ENCODE measurements around the gene POU2AF1. TPM values are rescaled to one million over a fixed set of nuclear protein-coding genes. Genes with fewer than 3 reads are reported as not detected.

POU2AF1 gene
- total RNA-seq, 1 experiment from 2014 or later = 0.22 TPM

DNA sequence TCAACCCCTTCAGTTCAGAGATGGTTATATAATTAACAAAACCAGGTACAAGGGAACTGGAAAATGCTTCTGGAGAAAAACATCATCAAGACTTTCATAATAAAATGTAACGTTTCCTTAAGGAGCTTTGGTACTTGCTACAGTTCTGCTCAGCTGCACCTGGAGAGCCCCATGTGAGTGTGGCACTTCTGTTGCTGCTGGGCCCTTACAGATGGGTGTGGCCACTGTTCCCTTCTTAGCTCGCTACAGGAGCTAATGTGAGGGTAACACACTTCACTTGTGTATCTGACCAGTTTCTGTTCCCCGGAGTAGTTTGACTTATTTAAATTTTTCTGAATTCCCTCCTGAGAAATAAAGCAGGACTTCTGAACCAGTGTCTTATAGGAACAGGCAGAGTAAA lies 76.8 kb downstream of the POU2AF1 start (continued):
- TF ChIP-seq, protein P1, sequence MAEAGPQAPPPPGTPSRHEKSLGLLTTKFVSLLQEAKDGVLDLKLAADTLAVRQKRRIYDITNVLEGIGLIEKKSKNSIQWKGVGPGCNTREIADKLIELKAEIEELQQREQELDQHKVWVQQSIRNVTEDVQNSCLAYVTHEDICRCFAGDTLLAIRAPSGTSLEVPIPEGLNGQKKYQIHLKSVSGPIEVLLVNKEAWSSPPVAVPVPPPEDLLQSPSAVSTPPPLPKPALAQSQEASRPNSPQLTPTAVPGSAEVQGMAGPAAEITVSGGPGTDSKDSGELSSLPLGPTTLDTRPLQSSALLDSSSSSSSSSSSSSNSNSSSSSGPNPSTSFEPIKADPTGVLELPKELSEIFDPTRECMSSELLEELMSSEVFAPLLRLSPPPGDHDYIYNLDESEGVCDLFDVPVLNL (CRISPR knock-in tag; IDR thresholded peaks at IDR 0.05; ENCODE audit: borderline replicate concordance, low read depth) = no peak
- TF ChIP-seq, protein P2, sequence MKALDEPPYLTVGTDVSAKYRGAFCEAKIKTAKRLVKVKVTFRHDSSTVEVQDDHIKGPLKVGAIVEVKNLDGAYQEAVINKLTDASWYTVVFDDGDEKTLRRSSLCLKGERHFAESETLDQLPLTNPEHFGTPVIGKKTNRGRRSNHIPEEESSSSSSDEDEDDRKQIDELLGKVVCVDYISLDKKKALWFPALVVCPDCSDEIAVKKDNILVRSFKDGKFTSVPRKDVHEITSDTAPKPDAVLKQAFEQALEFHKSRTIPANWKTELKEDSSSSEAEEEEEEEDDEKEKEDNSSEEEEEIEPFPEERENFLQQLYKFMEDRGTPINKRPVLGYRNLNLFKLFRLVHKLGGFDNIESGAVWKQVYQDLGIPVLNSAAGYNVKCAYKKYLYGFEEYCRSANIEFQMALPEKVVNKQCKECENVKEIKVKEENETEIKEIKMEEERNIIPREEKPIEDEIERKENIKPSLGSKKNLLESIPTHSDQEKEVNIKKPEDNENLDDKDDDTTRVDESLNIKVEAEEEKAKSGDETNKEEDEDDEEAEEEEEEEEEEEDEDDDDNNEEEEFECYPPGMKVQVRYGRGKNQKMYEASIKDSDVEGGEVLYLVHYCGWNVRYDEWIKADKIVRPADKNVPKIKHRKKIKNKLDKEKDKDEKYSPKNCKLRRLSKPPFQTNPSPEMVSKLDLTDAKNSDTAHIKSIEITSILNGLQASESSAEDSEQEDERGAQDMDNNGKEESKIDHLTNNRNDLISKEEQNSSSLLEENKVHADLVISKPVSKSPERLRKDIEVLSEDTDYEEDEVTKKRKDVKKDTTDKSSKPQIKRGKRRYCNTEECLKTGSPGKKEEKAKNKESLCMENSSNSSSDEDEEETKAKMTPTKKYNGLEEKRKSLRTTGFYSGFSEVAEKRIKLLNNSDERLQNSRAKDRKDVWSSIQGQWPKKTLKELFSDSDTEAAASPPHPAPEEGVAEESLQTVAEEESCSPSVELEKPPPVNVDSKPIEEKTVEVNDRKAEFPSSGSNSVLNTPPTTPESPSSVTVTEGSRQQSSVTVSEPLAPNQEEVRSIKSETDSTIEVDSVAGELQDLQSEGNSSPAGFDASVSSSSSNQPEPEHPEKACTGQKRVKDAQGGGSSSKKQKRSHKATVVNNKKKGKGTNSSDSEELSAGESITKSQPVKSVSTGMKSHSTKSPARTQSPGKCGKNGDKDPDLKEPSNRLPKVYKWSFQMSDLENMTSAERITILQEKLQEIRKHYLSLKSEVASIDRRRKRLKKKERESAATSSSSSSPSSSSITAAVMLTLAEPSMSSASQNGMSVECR (CRISPR knock-in tag; IDR thresholded peaks at IDR 0.05; ENCODE audit: borderline replicate concordance) = no peak
- TF ChIP-seq STAT6 (CRISPR knock-in tag; conservative IDR thresholded peaks at IDR 0.05; ENCODE audit: low read depth) (no peak), PRRX2 (CRISPR knock-in tag; IDR thresholded peaks at IDR 0.05) (no peak)

Small RNAs within 50 kb of the gene (microRNA-seq; reads per million reads assigned to microRNA genes)
- not detected for gene MIR4491 (ENCODE audit: borderline number of aligned reads)

Other genes with a start within 250 kb of the POU2AF1 start
- not detected in 3 replicates for gene POU2AF2, start 133.6 kb downstream of the POU2AF1 start, total RNA-seq (2021)
- 2.7 to 3.0 TPM (median 3.0 TPM) in 3 replicates for gene POU2AF3, start 80.7 kb downstream of the POU2AF1 start, total RNA-seq (2021)
- 0.18 TPM in 1 of 3 replicates, not detected in the others for gene BTG4, start 133.1 kb upstream of the POU2AF1 start, total RNA-seq (2021)
- not detected in 3 replicates for gene HOATZ, start 135.5 kb upstream of the POU2AF1 start, total RNA-seq (2021)
- 3.0 to 3.7 TPM (median 3.6 TPM) in 3 replicates for gene LAYN, start 161.4 kb upstream of the POU2AF1 start, total RNA-seq (2021)
- 6.7 to 8.6 TPM (median 7.2 TPM) in 3 replicates for gene SIK2, start 223.2 kb upstream of the POU2AF1 start, total RNA-seq (2021)